Thoracic aorta (tissue), 2 donors: ENCODE measurements around the gene C1QL2. TPM values are rescaled to one million over a fixed set of nuclear protein-coding genes. Genes with fewer than 3 reads are reported as not detected.

Experiments
- ATAC-seq: fragments of 150-250 bp; one replicate; pipeline ENCODE4 v1.8.0; 2017; ENCODE audit warnings: low read depth; ENCODE audit not compliant: insufficient number of reproducible peaks, low FRiP score
- DNase-seq: peaks from one replicate; pipeline ENCODE4 v3.0.0-alpha.2; 2020; ENCODE audit warnings: low spot score
- H3K27ac ChIP-seq, 2 donors: fragments of 200-600 bp; sonication (generic); 1 replicate in 1 of 2; 2 replicates in 1 of 2; pipeline ENCODE4 v1.5.1; 2016; ENCODE audit warnings: mild to moderate bottlenecking in 2 of 2, moderate library complexity in 2 of 2
- H3K27me3 ChIP-seq: fragments of 200-600 bp; sonication (generic); replicated peaks from 2 replicates; pipeline ENCODE4 v1.6.0; 2016; ENCODE audit warnings: mild to moderate bottlenecking; ENCODE audit not compliant: insufficient read depth
- H3K36me3 ChIP-seq: fragments of 200-600 bp; sonication (generic); one replicate; pipeline ENCODE4 v1.5.1; 2016
- H3K4me1 ChIP-seq, 2 donors: fragments of 200-600 bp; sonication (generic); 1 replicate in 1 of 2; 2 replicates in 1 of 2; pipeline versions ENCODE4 v1.5.1 to v1.6.0; 2016; ENCODE audit warnings: low read depth in 2 of 2, mild to moderate bottlenecking in 1 of 2; ENCODE audit not compliant: control insufficient read depth in 1 of 2
- H3K4me3 ChIP-seq: fragments of 200-600 bp; sonication (generic); 2 replicates; pipeline ENCODE4 v1.5.1; 2016; ENCODE audit warnings: mild to moderate bottlenecking
- H3K9me3 ChIP-seq: fragments of 200-600 bp; sonication (generic); 2 replicates; pipeline ENCODE4 v1.5.1; 2016
- CTCF ChIP-seq: fragments of 200-600 bp; sonication (generic); IDR thresholded peaks from one replicate; pipeline ENCODE4 v1.5.1; 2019; ENCODE audit warnings: antibody characterized with exemption
- total RNA-seq, 2 donors: library from RNA; depleted of rRNA; stranded (reverse); fragments of >200 nt; gene quantifications; one replicate each; pipeline versions ENCODE4 v1.1.0 to v1.2.3, GENCODE V29; 2016

The C1QL2 gene
- total RNA-seq, 2 donors from 2014 or later = not detected

GRCh38 chr2:119116411-119117295, 41.9 kb downstream of the C1QL2 start:
- Histone ChIP-seq H3K27me3 (no peaks in the 10 kb centered on the region), H3K4me3 (no peak overlapping the region), H3K4me1 (no peaks in the 10 kb centered on the region), H3K27ac (no peak overlapping the region), H3K9me3 (no peaks in the 10 kb centered on the region), H3K36me3 (no peaks in the 10 kb centered on the region)
- DNase-seq = no peak
- ATAC-seq = no peak
- TF ChIP-seq CTCF = no peak

GRCh38 chr2:119114266-119114665, 44.3 kb downstream of the C1QL2 start:
- no peak for TF ChIP-seq CTCF
- no peaks in the 10 kb centered on the region for H3K4me1 ChIP-seq
- H3K9me3 ChIP-seq = no peaks in the 10 kb centered on the region
- no peaks in the 10 kb centered on the region for H3K27me3 ChIP-seq
- H3K27ac ChIP-seq = no peak overlapping the region
- no peaks in the 10 kb centered on the region for H3K36me3 ChIP-seq
- H3K4me3 ChIP-seq = no peak overlapping the region
- DNase-seq = no peak
- no peak for ATAC-seq

GRCh38 chr2:119113489-119113770, 45.1 kb downstream of the C1QL2 start:
- no peak for ATAC-seq
- no peak for TF ChIP-seq CTCF
- Histone ChIP-seq H3K27ac (no peak overlapping the region), H3K4me3 (no peak overlapping the region), H3K27me3 (no peaks in the 10 kb centered on the region), H3K36me3 (no peaks in the 10 kb centered on the region), H3K9me3 (no peaks in the 10 kb centered on the region), H3K4me1 (no peaks in the 10 kb centered on the region)
- DNase-seq = no peak

GRCh38 chr2:119112770-119113488, 45.6 kb downstream of the C1QL2 start:
- no peak for DNase-seq
- H3K27me3 ChIP-seq = no peaks in the 10 kb centered on the region
- H3K36me3 ChIP-seq = no peaks in the 10 kb centered on the region
- no peak for TF ChIP-seq CTCF
- H3K4me1 ChIP-seq = no peaks in the 10 kb centered on the region
- H3K4me3 ChIP-seq = no peak overlapping the region
- no peak for ATAC-seq
- H3K9me3 ChIP-seq = no peaks in the 10 kb centered on the region
- H3K27ac ChIP-seq = no peak overlapping the region

GRCh38 chr2:119112230-119112629, 46.3 kb downstream of the C1QL2 start:
- Histone ChIP-seq H3K36me3 (no peaks in the 10 kb centered on the region), H3K27me3 (no peaks in the 10 kb centered on the region), H3K27ac (no peak overlapping the region), H3K9me3 (no peaks in the 10 kb centered on the region), H3K4me3 (no peak overlapping the region), H3K4me1 (no peaks in the 10 kb centered on the region)
- DNase-seq (no peak), ATAC-seq (no peak)
- no peak for TF ChIP-seq CTCF
